ENCODE measurements around the gene SLC16A6.
"Not testable (repeated sequence)": the region's sequence is repeated elsewhere in the genome, so short reads cannot be mapped to it uniquely, and the experiment has no call there.

Gene SLC16A6

GRCh38 chr17:68290955-68291835 is at the start of gene SLC16A6, which contains the start of gene ARSG:
SLC16A6 (minus strand) TSS chr17:68291127; CDS start chr17:68278320, 12,807 bp downstream.
ARSG (plus strand) TSS chr17:68291495; CDS start chr17:68307494, 15,999 bp downstream.
- peak; percentile 65 for DNase-seq

GRCh38 chr17:68334393-68334792 is 43.5 kb upstream of the SLC16A6 start:
- no peak for DNase-seq

GRCh38 chr17:68331932-68332331 is 41.0 kb upstream of the SLC16A6 start:
- not testable (repeated sequence) for DNase-seq

- DNase-seq = no peak
Observed at GRCh38 chr17:68329331-68329730, 38.4 kb upstream of the SLC16A6 start.

GRCh38 chr17:68328676-68329075 is 37.7 kb upstream of the SLC16A6 start:
- DNase-seq = no peak

GRCh38 chr17:68327823-68328557 is 37.1 kb upstream of the SLC16A6 start:
- no peak for DNase-seq

- no peak for DNase-seq
Observed at GRCh38 chr17:68326681-68327080, 35.8 kb upstream of the SLC16A6 start.

GRCh38 chr17:68325961-68326360 is 35.0 kb upstream of the SLC16A6 start:
- DNase-seq = no peak

GRCh38 chr17:68324654-68325336 is 33.9 kb upstream of the SLC16A6 start:
- no peak for DNase-seq

GRCh38 chr17:68324114-68324513 is 33.2 kb upstream of the SLC16A6 start:
- DNase-seq = no peak

GRCh38 chr17:68322630-68323029 is 31.7 kb upstream of the SLC16A6 start:
- DNase-seq = no peak

- DNase-seq = no peak
Observed at GRCh38 chr17:68321556-68321954, 30.6 kb upstream of the SLC16A6 start.

GRCh38 chr17:68320943-68321555 is 30.1 kb upstream of the SLC16A6 start:
- DNase-seq = no peak

- no peak for DNase-seq
Observed at GRCh38 chr17:68320311-68320865, 29.5 kb upstream of the SLC16A6 start.

GRCh38 chr17:68319410-68320162 is 28.7 kb upstream of the SLC16A6 start:
- DNase-seq = no peak

GRCh38 chr17:68318103-68318991 is 27.4 kb upstream of the SLC16A6 start:
- DNase-seq = no peak

GRCh38 chr17:68317458-68317857 is 26.5 kb upstream of the SLC16A6 start:
- no peak for DNase-seq

- DNase-seq = no peak
Observed at GRCh38 chr17:68315930-68316329, 25.0 kb upstream of the SLC16A6 start.

- DNase-seq = no peak
Observed at GRCh38 chr17:68314916-68315535, 24.1 kb upstream of the SLC16A6 start.

GRCh38 chr17:68310152-68310551 is 19.2 kb upstream of the SLC16A6 start:
- DNase-seq = no peak
